HUES6 (cell line): Measurements from ENCODE around the gene TMEM120A.
A peak's percentile ranks its signal among the peaks of the same experiment; 100 is the strongest.
"Not testable (repeated sequence)": the region's sequence is repeated elsewhere in the genome, so short reads cannot be mapped to it uniquely, and the experiment has no call there.

Source experiments
- H3K27ac ChIP-seq: 2 replicates; pipeline ENCODE4 v1.7.0; 2013; ENCODE audit warnings: low read depth, mild to moderate bottlenecking, low read length, inconsistent platforms
- H3K27me3 ChIP-seq: 2 replicates; pipeline ENCODE4 v1.6.1; 2013; ENCODE audit warnings: low read length; ENCODE audit not compliant: control insufficient read depth, insufficient read depth
- H3K36me3 ChIP-seq: 2 replicates; pipeline ENCODE4 v1.6.1; 2013; ENCODE audit warnings: low read length; ENCODE audit not compliant: control insufficient read depth, insufficient read depth
- H3K4me1 ChIP-seq: 2 replicates; pipeline ENCODE4 v1.6.1; 2013; ENCODE audit warnings: low read length; ENCODE audit not compliant: control insufficient read depth, insufficient read depth
- H3K4me3 ChIP-seq: 2 replicates; pipeline ENCODE4 v1.5.1; 2013; ENCODE audit warnings: low read depth, low read length
- H3K9ac ChIP-seq: one replicate; pipeline ENCODE4 v1.6.1; 2013; ENCODE audit warnings: mild to moderate bottlenecking, low read length
- H3K9me3 ChIP-seq: 2 replicates; pipeline ENCODE4 v1.6.1; 2013; ENCODE audit warnings: low read depth, low read length; ENCODE audit not compliant: control insufficient read depth, insufficient read depth

Gene TMEM120A

DNA sequence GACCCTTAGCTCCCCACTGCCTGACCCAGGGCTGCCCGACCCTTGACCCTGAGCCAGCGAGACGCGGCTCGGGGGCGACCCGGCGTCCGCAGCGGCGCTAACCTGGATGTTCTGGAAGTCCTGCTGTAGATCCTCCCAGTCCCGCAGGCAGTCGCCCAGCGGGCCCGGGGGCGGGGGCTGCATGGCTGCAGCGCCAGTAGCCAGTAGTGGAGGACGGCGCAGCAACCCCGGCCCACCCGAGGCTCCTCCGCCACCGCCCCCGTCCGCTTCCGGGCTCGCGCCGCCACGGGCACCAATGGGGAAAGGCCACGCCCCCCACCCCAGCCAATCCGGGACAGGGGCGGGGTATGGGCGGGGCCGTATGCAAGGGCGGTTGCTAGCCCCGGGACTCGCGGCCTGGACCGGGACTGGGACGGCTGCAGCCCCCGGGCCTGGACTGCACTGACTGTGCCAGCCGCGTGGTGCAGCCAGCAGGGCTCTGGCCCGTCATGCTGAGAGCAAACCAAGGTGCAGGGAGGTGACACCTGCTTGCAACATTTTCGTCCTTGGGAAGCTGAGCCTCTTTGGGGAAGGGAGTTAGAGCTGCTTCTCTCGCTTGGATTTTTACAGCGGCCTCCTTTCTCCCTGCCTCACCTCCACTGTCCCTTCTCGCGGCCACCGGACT, at the start of gene TMEM120A:
Gene TMEM120A (minus strand): TSS at position 208 of the 664 bp plus-strand sequence. CDS start 25 bp downstream, at position 183.
- Histone ChIP-seq H3K4me3 (peak within 1 kb of the TSS; percentile 91), H3K4me1 (peaks cover 23% of the 10 kb centered on the region), H3K27me3 (no peaks in the 10 kb centered on the region), H3K27ac (peak within 1 kb of the TSS; percentile 64; the same call in 1 of the 2 replicates), H3K9me3 (no peaks in the 10 kb centered on the region), H3K36me3 (peaks cover 8% of the 10 kb centered on the region), H3K9ac (peak within 1 kb of the TSS; percentile 71)

DNA sequence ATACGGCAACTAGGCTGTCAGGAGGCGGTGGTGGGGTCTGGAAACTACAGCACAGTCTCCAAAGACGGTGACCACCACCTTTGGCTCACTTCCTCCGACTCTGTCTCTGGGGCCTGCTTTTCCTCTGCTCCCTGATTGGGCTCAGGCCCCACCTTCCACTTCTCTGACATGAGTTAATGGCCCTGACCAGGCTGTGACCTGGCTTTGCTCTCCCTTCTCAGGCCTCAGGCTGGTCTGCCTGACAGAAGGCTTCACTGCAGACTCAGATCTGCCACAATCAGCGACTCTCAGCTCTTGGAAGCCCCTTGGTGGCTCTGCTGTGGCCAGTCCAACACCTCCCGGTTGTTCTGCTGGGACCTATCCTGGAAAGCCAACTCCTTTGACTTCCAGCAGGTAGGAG, 45.7 kb upstream of the TMEM120A start:
- H3K9me3 ChIP-seq: no peaks in the 10 kb centered on the region
- peaks cover 5% of the 10 kb centered on the region; the same call in 1 of the 2 replicates for H3K36me3 ChIP-seq
- no peak overlapping the region for H3K4me3 ChIP-seq
- no peak overlapping the region for H3K27ac ChIP-seq
- no peaks in the 10 kb centered on the region for H3K27me3 ChIP-seq
- no peaks in the 10 kb centered on the region; the same call in 1 of the 2 replicates for H3K4me1 ChIP-seq
- H3K9ac ChIP-seq: no peak overlapping the region

DNA sequence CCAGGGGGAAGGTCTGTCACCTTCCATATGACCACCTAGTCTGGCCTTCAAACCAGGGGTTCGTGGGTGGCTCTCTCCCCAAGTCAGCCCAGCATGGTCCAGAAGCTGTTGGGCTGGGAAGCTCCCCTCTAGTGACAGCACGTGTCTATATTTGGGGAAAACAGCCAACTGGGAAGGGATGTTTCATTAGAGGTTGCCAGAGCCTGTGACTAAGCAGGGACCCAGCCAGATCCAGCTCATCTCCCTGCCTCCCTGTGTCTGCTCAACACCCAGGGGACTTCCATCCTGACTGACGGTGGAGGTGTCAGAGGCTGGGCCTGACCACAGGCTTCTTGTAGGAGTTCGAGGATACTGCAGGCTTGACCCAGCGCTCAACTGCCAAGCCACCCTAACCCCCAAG, 42.9 kb upstream of the TMEM120A start:
- Histone ChIP-seq H3K9ac (no peak overlapping the region), H3K4me1 (no peaks in the 10 kb centered on the region), H3K4me3 (no peak overlapping the region), H3K27me3 (no peaks in the 10 kb centered on the region), H3K36me3 (peaks cover 5% of the 10 kb centered on the region; the same call in 1 of the 2 replicates), H3K27ac (no peak overlapping the region), H3K9me3 (no peaks in the 10 kb centered on the region)

DNA sequence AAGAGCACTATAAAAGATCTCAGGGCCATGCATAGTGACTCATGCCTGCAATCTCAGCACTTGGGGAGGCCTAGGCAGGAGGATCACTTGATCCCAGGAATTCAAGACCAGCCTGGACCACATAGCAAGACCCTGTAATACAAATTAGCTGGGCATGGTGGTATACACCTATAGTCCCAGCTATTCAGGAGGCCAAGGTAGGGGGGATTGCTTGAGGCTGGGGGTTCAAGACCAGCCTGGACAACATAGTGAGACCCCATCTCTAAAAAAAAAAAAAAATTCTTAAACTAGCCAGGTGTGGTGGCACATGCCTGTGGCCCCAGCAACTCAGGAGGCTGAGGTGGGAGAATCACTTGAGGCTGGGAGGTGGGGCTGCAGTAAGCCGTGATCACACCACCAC, 37.6 kb upstream of the TMEM120A start:
- Histone ChIP-seq H3K4me3 (no peak overlapping the region), H3K9me3 (no peaks in the 10 kb centered on the region), H3K4me1 (no peaks in the 10 kb centered on the region), H3K27me3 (no peaks in the 10 kb centered on the region), H3K9ac (no peak overlapping the region), H3K36me3 (peaks cover 6% of the 10 kb centered on the region), H3K27ac (no peak overlapping the region)

DNA sequence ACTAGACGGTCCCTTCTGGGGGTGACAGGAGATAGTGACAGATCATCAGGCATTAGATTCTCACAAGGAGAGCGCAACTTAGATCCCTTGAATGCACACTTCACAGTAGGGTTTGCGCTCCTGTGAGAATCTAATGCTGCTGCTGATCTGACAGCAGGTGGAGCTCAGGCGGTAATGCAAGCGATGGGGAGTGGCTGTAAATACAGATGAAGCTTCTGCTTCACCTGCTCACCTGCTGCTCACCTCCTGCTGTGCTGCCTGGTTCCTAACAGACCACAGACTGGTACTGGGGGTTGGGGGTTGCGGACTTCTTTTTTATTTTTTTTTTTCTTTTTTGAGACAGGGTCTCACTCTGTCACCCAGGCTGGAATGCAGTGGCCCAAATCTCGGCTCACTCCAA, 35.3 kb upstream of the TMEM120A start:
- not testable (repeated sequence) for H3K27me3 ChIP-seq, H3K27ac ChIP-seq, H3K36me3 ChIP-seq, H3K9me3 ChIP-seq, H3K9ac ChIP-seq, H3K4me1 ChIP-seq, H3K4me3 ChIP-seq

DNA sequence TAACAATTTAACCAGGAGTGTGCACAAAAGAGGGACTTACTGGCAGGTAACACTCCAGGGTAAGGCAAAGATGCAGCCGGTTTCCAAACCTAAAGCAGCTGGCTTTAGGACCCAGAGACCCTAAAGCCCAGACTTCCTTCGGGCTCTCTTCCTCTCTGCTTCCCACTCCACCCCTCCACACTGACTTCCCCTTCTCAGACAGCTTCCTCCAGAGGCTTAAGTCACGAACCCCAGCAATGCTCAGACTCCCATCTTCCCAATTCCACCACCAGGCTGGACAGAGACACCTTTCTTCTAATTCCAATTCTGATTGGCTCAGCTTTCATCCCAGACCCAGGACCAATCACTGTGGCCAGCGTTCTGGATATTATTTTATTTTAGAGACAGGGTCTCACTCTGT, 28.6 kb upstream of the TMEM120A start:
- peaks cover 21% of the 10 kb centered on the region for H3K36me3 ChIP-seq

DNA sequence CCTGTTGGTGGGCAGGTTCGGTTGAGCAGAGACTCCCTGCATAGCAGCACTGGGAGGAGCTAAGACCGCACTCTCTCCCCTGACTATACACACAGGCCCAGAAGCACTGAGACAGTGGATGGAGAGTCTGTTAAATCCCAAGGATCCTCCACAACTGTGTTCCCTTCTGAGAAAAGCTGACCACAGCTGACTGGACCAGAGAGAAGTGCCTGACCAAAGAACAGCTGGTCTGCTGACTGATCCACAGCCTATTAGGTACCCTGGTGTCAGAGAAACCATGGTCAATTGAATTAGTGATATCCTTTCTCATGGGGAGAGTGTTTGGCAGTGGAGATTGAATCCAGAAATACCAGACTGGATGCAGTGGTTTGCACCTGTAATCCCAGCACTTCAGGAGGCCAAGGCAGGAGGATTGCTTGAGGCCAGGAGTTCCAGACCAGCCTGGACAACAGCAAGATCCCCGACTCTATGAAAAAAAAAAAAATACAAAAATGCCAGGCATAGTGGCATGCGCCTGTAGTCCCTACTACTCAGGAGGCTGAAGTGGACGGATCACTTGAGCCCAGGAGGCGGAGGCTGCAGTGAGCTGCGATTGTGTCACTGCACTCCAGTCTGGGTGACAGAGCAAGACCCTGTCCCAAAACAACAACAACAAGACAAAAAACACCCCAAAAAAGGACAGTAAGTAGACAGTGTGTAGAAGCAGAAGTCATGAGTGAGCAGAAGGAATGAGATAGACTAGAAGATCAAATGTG, 27.8 kb upstream of the TMEM120A start:
- Histone ChIP-seq H3K4me3 (no peak overlapping the region), H3K9ac (no peak overlapping the region), H3K4me1 (no peaks in the 10 kb centered on the region), H3K9me3 (no peaks in the 10 kb centered on the region), H3K27me3 (no peaks in the 10 kb centered on the region), H3K36me3 (peaks cover 21% of the 10 kb centered on the region), H3K27ac (no peak overlapping the region)

More for the DNA sequence above, 28.6 kb upstream of the TMEM120A start:
- no peaks in the 10 kb centered on the region for H3K27me3 ChIP-seq
- no peaks in the 10 kb centered on the region for H3K9me3 ChIP-seq
- no peak overlapping the region for H3K27ac ChIP-seq
- no peak overlapping the region for H3K9ac ChIP-seq
- H3K4me1 ChIP-seq: no peaks in the 10 kb centered on the region
- no peak overlapping the region for H3K4me3 ChIP-seq

DNA sequence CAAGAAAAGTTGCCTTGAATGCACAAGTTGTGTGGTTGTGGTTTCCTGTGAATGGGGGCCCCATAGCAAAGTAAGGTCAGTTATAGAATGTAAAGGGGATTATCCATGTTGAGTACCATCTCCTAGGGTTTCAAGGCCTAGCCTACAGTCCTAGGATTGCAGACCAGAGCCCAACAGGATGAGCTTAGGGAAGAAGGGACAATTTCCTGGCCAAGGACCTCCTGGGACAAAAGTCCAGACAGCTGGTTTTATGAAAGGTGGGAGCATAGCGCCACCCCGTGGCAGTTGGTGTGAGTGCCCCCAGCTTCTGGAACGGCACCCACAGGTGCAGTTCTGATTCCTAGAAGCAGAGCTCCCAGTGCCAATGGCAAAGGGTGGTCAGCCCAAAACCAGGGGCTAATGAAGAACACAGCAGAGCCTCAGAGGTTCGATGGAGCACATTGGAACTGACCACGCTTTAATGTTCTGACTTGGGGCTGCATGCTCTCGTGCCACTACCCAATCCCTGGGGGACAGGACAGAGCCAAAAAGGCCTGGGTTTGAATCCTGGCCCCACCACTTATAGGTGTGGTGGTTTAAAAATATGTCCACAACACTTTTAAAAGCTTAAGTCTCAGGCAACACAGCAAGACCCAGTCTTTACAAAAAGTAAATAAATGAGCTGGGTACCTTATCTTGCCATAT, 25.8 kb upstream of the TMEM120A start:
- Histone ChIP-seq H3K4me1 (no peaks in the 10 kb centered on the region), H3K4me3 (no peak overlapping the region)

DNA sequence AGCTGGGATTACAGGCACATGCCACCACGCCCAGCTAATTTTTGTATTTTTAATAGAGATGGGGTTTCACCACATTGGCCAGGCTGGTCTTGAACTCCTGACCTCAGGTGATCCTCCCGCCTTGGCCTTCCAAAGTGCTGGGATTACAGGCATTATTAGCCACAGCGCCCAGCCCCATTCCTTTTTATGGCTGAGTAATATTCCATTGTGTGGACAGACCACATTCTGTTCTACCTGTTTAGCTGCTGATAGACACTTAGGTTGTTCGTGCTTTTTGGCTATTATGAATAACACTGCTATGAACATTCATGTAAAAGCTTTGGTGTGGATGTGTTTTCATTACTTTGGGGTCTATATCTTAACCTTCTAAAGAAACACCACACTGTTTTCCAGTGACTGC, 24.1 kb upstream of the TMEM120A start:
- not testable (repeated sequence) for H3K27ac ChIP-seq, H3K9me3 ChIP-seq, H3K27me3 ChIP-seq, H3K9ac ChIP-seq, H3K4me3 ChIP-seq, H3K4me1 ChIP-seq
- H3K36me3 ChIP-seq: peaks cover 32% of the 10 kb centered on the region

More for the DNA sequence above, 25.8 kb upstream of the TMEM120A start:
- Histone ChIP-seq H3K27me3 (no peaks in the 10 kb centered on the region), H3K9me3 (no peaks in the 10 kb centered on the region), H3K9ac (no peak overlapping the region), H3K36me3 (peaks cover 30% of the 10 kb centered on the region), H3K27ac (no peak overlapping the region)

DNA sequence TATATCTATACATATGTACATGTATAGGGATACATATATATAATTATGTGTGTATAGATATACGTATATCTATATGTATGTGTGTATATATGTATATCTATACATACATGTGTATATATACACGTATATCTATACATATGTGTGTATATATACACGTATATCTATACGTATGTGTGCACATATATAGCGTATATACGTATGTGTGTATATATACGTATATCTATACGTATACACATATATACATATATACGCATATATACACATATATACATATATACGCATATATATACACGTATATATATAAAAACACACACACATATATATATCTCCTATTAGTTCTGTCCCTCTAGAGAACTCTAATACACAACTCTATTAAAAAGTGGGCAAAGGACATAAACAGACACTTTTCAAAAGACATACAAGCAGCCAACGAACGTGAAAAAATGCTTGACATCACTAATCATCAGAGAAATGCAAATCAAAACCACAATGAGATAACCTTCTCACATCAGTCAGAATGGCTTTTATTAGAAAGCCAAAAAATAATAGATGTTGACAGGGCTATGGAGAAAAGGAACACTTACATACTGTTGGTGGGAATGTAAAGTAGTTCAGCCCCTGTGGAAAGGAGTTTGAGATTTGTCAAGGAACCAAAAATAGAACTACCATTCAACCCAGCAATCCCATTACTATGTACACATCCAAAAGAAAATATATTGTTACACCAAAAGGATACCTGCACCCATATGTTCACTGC, 22.0 kb upstream of the TMEM120A start:
- no peak overlapping the region for H3K9ac ChIP-seq
- no peak overlapping the region for H3K4me3 ChIP-seq
- peaks cover 31% of the 10 kb centered on the region for H3K36me3 ChIP-seq
- no peaks in the 10 kb centered on the region for H3K4me1 ChIP-seq
- H3K9me3 ChIP-seq: no peaks in the 10 kb centered on the region
- no peak overlapping the region for H3K27ac ChIP-seq
- no peaks in the 10 kb centered on the region for H3K27me3 ChIP-seq
